ENCODE measurements around the gene TBX4.
"Not testable (repeated sequence)": the region's sequence is repeated elsewhere in the genome, so short reads cannot be mapped to it uniquely, and the experiment has no call there.

Gene TBX4

GRCh38 chr17:61527441-61527840 is 75.2 kb downstream of the TBX4 start:
- DNase-seq (ENCODE audit: low read depth), result not testable (repeated sequence)

- DNase-seq (ENCODE audit: low read depth), result no peak
These were observed 75.9 kb downstream of the TBX4 start for GRCh38 chr17:61528171-61528570.

GRCh38 chr17:61531223-61531622 is 79.0 kb downstream of the TBX4 start:
- no peak for DNase-seq (ENCODE audit: low read depth)

DNA sequence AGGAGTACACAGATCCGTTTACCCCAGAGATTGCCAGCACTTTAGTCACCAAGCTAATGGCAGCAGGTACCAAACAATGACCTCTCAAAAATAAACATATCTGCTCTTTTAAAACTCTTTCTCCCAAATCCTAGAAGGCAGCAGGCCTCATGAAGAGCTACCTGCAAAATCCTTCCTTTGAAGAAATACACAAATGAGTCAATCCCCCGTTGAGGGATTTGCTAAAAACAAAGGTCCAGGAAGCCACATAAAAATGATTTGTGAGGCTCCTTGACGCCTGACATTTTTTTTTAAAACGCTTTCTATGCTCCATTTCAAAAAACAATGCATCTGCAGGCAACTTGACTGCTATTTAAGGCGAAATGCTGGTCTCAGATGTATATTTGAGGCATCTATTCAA is 80.6 kb downstream of the TBX4 start:
- DNase-seq (ENCODE audit: low read depth), result no peak

DNA sequence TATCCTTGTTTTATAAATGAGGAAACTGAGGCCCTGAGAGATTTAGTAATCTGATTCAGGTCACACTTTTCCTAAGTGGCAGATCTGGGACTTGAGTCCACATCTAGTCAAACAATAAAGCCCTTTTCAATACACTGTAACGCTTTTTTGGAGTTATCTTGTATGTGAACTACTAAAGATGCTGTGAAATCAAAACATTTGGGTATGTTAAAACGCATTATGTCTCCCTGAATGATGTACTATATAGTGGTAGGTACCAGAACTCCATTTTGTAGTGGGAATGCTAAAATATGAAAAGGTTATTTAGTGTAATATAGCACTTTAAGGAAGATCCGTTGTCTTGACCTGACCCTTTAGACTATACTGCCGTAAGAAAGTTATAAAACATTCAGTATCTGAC is 81.6 kb downstream of the TBX4 start:
- no peak for DNase-seq (ENCODE audit: low read depth)

DNA sequence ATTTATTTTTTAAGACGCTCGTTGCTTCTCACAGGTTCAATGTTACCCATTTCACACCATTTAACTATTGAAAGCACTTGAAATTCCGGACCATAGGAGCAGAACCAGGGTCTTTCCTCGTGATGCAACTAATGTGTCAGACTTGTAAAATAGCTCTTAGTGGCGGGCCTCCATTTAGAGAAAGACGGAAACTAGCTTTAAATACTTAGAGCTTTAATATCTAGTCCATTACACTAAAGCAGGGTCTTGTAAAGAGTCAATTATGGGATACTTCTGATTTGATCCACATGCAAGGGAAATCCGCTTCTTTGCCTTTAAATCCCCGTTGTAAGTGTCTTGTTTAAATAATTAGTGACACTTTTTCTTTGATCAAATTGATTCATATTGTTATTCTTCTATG is 82.2 kb downstream of the TBX4 start:
- no peak for DNase-seq (ENCODE audit: low read depth)

All from activated T-helper 1 cell treated with Interleukin-2 at 50 U/mL for 16 hours (primary cell).